ENCODE data around the gene ARL2BP. TPM values are rescaled to one million over a fixed set of nuclear protein-coding genes. Genes with fewer than 3 reads are reported as not detected.
"Not testable (repeated sequence)": the region's sequence is repeated elsewhere in the genome, so short reads cannot be mapped to it uniquely, and the experiment has no call there.

Gene ARL2BP
- total RNA-seq, 1 donor from 2014 or later: 57.8 TPM

- Histone ChIP-seq H3K27ac (replicated peaks) (peak overlapping the region; percentile 90), H3K4me1 (peaks cover 49% of the 10 kb centered on the region), H3K9me3 (replicated peaks) (no peaks in the 10 kb centered on the region), H3K27me3 (ENCODE audit: low read depth) (no peaks in the 10 kb centered on the region), H3K36me3 (no peaks in the 10 kb centered on the region), H3K4me3 (peak overlapping the region; percentile 45)
- intact Hi-C loops (cut with micrococcal nuclease): no loop called here
- no peak for TF ChIP-seq CTCF (IDR thresholded peaks at IDR 0.05; ENCODE audit: borderline replicate concordance)
- peak; percentile 81 for DNase-seq
Measured at GRCh38 chr16:57265850-57266530, 20.9 kb downstream of the ARL2BP start.

- Histone ChIP-seq H3K27ac (replicated peaks) (peak overlapping the region; percentile 90), H3K27me3 (ENCODE audit: low read depth) (no peaks in the 10 kb centered on the region), H3K4me3 (peak overlapping the region; percentile 45), H3K9me3 (replicated peaks) (no peaks in the 10 kb centered on the region), H3K36me3 (no peaks in the 10 kb centered on the region), H3K4me1 (peaks cover 44% of the 10 kb centered on the region)
- no peak for DNase-seq
- intact Hi-C loops (cut with micrococcal nuclease): no loop called here
- TF ChIP-seq CTCF (IDR thresholded peaks at IDR 0.05; ENCODE audit: borderline replicate concordance): no peak
Measured at GRCh38 chr16:57266531-57267260, 21.6 kb downstream of the ARL2BP start.

GRCh38 chr16:57267343-57267742 is 22.3 kb downstream of the ARL2BP start:
- DNase-seq; H3K4me3 ChIP-seq; intact Hi-C loops (cut with micrococcal nuclease); H3K36me3 ChIP-seq; H3K9me3 ChIP-seq (replicated peaks); H3K27me3 ChIP-seq (ENCODE audit: low read depth): not testable (repeated sequence)
- Histone ChIP-seq H3K4me1 (peaks cover 44% of the 10 kb centered on the region), H3K27ac (replicated peaks) (peak overlapping the region; percentile 90)

- Histone ChIP-seq H3K4me3 (no peak overlapping the region), H3K9me3 (replicated peaks) (no peaks in the 10 kb centered on the region), H3K27ac (replicated peaks) (peak overlapping the region; percentile 90), H3K27me3 (ENCODE audit: low read depth) (no peaks in the 10 kb centered on the region), H3K36me3 (no peaks in the 10 kb centered on the region), H3K4me1 (peaks cover 44% of the 10 kb centered on the region)
- peak; percentile 70 for DNase-seq
- TF ChIP-seq CTCF (IDR thresholded peaks at IDR 0.05; ENCODE audit: borderline replicate concordance): no peak
- intact Hi-C loops (cut with micrococcal nuclease): no loop called here
Measured at GRCh38 chr16:57268804-57269800, 24.0 kb downstream of the ARL2BP start.

GRCh38 chr16:57270221-57271062 is 25.4 kb downstream of the ARL2BP start:
- no peak for TF ChIP-seq CTCF (IDR thresholded peaks at IDR 0.05; ENCODE audit: borderline replicate concordance)
- no peaks in the 10 kb centered on the region for H3K36me3 ChIP-seq
- peaks cover 44% of the 10 kb centered on the region for H3K4me1 ChIP-seq
- H3K9me3 ChIP-seq (replicated peaks): no peaks in the 10 kb centered on the region
- peak overlapping the region; percentile 23 for H3K27ac ChIP-seq (replicated peaks)
- intact Hi-C loops (cut with micrococcal nuclease): no loop called here
- no peaks in the 10 kb centered on the region for H3K27me3 ChIP-seq (ENCODE audit: low read depth)
- no peak for DNase-seq
- no peak overlapping the region for H3K4me3 ChIP-seq

Data from left ventricle myocardium inferior (tissue), 1 donor.